ENCODE data around the gene CA5A. TPM values are rescaled to one million over a fixed set of nuclear protein-coding genes. Genes with fewer than 3 reads are reported as not detected.
"Not testable (repeated sequence)": the region's sequence is repeated elsewhere in the genome, so short reads cannot be mapped to it uniquely, and the experiment has no call there.

Gene CA5A
- total RNA-seq (2014; rRNA removed; shearing (Covaris generic)): not detected in 2 replicates

- DNase-seq (ENCODE audit: low spot score): no peak
Observed at GRCh38 chr16:87936375-87937230, at the start of gene CA5A. Gene CA5A, minus strand, starts transcription at chr16:87936529. Its CDS starts 79 bp downstream, at chr16:87936450.

- not testable (repeated sequence) for DNase-seq (ENCODE audit: low spot score)
Observed at GRCh38 chr16:87985493-87985892, 49.2 kb upstream of the CA5A start.

- DNase-seq (ENCODE audit: low spot score): no peak
Observed at GRCh38 chr16:87984632-87985267, 48.4 kb upstream of the CA5A start.

- DNase-seq (ENCODE audit: low spot score): not testable (repeated sequence)
Observed at GRCh38 chr16:87984180-87984579, 47.9 kb upstream of the CA5A start.

GRCh38 chr16:87983737-87984097 is 47.4 kb upstream of the CA5A start:
- not testable (repeated sequence) for DNase-seq (ENCODE audit: low spot score)

GRCh38 chr16:87983072-87983736 is 46.9 kb upstream of the CA5A start:
- peak; percentile 20 for DNase-seq (ENCODE audit: low spot score)

GRCh38 chr16:87982581-87983041 is 46.3 kb upstream of the CA5A start:
- DNase-seq (ENCODE audit: low spot score): no peak

GRCh38 chr16:87981376-87981775 is 45.0 kb upstream of the CA5A start:
- not testable (repeated sequence) for DNase-seq (ENCODE audit: low spot score)

- DNase-seq (ENCODE audit: low spot score): not testable (repeated sequence)
Observed at GRCh38 chr16:87979911-87980630, 43.7 kb upstream of the CA5A start.

- no peak for DNase-seq (ENCODE audit: low spot score)
Observed at GRCh38 chr16:87979352-87979751, 43.0 kb upstream of the CA5A start.

GRCh38 chr16:87978127-87978526 is 41.8 kb upstream of the CA5A start:
- no peak for DNase-seq (ENCODE audit: low spot score)

- no peak for DNase-seq (ENCODE audit: low spot score)
Observed at GRCh38 chr16:87976665-87977064, 40.3 kb upstream of the CA5A start.

- DNase-seq (ENCODE audit: low spot score): no peak
Observed at GRCh38 chr16:87974178-87974577, 37.8 kb upstream of the CA5A start.

- DNase-seq (ENCODE audit: low spot score): no peak
Observed at GRCh38 chr16:87973717-87974116, 37.4 kb upstream of the CA5A start.

- no peak for DNase-seq (ENCODE audit: low spot score)
Observed at GRCh38 chr16:87971933-87972332, 35.6 kb upstream of the CA5A start.

GRCh38 chr16:87970186-87970585 is 33.9 kb upstream of the CA5A start:
- DNase-seq (ENCODE audit: low spot score): no peak

GRCh38 chr16:87968541-87968940 is 32.2 kb upstream of the CA5A start:
- DNase-seq (ENCODE audit: low spot score): no peak

- peak; percentile 16 for DNase-seq (ENCODE audit: low spot score)
Observed at GRCh38 chr16:87966685-87967185, 30.4 kb upstream of the CA5A start.

- no peak for DNase-seq (ENCODE audit: low spot score)
Observed at GRCh38 chr16:87966064-87966645, 29.8 kb upstream of the CA5A start.

GRCh38 chr16:87965417-87965816 is 29.1 kb upstream of the CA5A start:
- no peak for DNase-seq (ENCODE audit: low spot score)

- no peak for DNase-seq (ENCODE audit: low spot score)
Observed at GRCh38 chr16:87964049-87964659, 27.8 kb upstream of the CA5A start.
